HG02571 (cell line): Measurements from ENCODE around the gene DIS3L2.
A peak's percentile ranks its signal among the peaks of the same experiment; 100 is the strongest.

ENCODE experiments used
- ATAC-seq: cut with Tn5 transposase; IDR thresholded peaks from one replicate; pipeline ENCODE4 v1.9.1; 2021; ENCODE audit warnings: mild to moderate bottlenecking, moderate library complexity; ENCODE audit not compliant: unreplicated experiment

Gene DIS3L2

GRCh38 chr2:231961349-231962166 lies at the start of gene DIS3L2:
Gene DIS3L2 (plus strand): TSS chr2:231961713. CDS start chr2:232014928, 53,215 bp downstream.
- ATAC-seq, result peak; percentile 94

DNA sequence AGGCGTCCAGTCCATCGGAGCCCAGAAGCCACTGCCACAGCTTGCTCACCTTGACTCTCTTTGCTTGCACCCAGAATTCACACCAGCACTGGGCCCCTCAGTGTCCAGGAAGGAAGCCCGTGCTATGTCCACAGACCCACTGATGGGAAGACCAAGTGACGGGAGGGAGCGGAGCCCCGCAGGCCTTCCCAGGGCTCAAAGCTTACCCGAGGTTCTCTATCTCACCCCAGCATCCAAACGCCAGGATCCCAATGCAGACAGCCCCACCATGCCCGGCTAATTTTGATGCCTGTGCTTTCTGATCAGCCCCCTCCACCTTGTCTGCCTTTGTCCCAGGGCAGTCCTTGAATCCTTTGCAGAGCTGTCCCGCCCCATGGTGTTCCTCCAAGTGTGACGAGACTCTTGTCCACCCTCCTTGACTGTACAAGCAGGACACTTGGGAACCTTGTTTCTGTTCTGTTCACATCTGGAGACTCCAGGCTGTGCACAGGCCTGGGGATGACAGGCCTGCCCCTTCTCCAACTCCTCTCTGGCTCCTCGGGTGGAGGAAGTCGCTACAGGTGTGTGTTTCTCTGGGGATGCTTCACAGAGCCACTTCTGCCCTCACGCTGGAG lies 47.3 kb upstream of the DIS3L2 start:
- ATAC-seq, result no peak

DNA sequence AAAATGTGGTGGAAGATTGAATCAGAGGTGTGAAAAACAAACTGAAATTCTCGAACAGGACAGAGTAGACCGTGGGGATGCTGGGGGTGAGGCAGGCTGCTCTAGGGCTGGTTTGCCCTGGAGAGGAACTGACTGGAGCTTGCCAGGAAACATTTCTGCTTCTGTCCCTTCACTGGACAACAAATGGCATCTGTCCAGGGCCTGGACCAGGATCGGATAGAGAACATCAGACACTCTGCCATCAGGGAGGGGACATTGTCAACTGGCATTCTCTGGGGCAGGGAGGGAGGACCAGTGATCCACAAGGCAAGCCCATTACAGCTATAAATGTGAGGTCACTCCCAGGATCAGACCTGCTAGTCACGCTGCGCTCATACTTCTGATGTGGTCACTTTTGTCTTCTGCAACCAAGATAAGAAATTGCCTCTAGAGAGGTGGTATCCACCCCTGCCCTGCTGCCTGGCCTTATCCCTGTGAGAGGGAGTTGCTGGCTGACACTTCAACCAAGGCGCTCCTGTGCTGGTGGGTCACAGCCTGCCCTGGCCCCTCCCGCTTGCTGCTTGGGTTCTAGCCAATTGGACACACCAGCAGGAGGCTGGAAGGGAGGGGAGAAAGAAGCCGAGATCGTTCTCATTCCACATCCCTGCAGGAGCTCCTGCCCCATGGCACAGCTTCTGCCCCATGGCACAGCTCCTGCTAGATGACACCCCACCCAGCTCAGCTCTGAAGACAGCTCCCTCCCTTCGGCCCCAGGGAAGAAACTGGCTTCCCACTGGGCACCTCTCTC lies 44.0 kb upstream of the DIS3L2 start:
- no peak for ATAC-seq

GRCh38 chr2:231918501-231919330 lies 42.8 kb upstream of the DIS3L2 start:
- ATAC-seq, result no peak

DNA sequence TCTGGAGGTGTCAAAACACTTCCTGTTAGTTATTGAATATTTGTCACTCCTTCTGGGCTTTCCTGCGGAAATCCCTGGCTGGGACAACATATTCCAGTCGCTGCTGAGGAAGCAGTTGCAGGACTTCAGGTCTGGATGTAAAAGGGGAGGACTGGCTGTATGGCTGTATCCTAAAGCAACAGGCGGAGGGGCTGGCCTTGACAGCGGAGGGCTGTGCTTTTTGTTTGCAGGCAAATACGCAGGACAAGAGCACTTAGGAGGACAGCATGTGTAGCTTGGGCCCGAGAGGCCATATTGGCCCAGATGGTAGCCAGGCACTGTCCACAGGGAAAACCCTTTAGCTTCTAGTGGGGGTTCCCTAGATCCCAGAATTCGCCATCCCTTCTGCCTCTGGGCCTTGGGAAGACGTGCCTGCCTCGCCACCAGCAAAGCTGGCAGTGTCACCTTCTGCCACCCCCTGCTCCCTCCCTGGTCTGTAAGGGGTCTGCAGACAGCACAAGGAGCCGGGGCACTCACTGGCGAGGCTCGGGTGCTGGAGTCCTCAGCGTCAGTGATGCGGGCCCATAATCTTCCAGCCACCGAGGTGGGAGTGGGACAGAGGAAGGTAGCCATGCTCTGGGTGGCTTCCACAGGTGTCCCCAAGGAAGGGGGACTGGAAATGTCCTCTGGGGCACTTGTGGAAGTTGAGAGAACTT lies 42.0 kb upstream of the DIS3L2 start:
- no peak for ATAC-seq

GRCh38 chr2:231920366-231920765 lies 41.1 kb upstream of the DIS3L2 start:
- no peak for ATAC-seq

DNA sequence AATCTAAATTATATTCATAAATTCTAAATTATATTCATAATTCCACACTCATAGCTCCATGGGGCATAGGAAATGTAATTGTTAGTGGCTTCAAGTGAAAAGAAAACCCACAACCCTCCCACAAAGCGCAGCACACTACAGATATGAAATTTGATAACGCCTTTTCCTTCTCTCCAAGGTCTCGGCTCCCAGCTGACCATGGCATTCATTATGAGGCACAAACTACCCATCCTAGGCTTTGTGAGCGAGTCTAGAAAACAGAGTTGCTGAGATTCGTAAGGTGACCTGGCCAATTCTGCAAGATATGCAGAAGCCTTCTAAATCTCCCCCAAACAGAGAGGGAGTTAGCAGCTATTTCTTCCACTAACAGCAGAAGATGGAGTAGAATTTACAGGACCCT lies 40.7 kb upstream of the DIS3L2 start:
- no peak for ATAC-seq

GRCh38 chr2:231922311-231923009 lies 39.1 kb upstream of the DIS3L2 start:
- ATAC-seq, result no peak

DNA sequence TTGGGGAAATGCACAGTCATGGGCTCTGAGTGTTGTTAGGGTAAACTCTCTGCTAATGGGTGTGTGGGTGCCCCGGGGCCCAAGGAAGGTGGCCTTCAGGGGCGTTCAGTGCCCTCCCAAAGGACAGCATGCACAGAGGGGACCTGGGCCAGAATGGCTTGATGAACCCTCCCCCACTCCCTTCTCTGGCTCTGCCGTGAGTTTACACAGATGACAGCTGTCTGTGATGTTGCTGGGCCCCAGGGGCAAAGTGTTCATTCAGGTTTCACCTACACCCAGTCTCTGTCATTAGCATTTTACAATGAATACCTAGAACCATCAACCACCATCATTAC lies 38.5 kb upstream of the DIS3L2 start:
- ATAC-seq, result no peak

- no peak for ATAC-seq
Measured at GRCh38 chr2:231923951-231924888, 37.3 kb upstream of the DIS3L2 start.

- no peak for ATAC-seq
Measured at GRCh38 chr2:231924889-231925275, 36.6 kb upstream of the DIS3L2 start.

DNA sequence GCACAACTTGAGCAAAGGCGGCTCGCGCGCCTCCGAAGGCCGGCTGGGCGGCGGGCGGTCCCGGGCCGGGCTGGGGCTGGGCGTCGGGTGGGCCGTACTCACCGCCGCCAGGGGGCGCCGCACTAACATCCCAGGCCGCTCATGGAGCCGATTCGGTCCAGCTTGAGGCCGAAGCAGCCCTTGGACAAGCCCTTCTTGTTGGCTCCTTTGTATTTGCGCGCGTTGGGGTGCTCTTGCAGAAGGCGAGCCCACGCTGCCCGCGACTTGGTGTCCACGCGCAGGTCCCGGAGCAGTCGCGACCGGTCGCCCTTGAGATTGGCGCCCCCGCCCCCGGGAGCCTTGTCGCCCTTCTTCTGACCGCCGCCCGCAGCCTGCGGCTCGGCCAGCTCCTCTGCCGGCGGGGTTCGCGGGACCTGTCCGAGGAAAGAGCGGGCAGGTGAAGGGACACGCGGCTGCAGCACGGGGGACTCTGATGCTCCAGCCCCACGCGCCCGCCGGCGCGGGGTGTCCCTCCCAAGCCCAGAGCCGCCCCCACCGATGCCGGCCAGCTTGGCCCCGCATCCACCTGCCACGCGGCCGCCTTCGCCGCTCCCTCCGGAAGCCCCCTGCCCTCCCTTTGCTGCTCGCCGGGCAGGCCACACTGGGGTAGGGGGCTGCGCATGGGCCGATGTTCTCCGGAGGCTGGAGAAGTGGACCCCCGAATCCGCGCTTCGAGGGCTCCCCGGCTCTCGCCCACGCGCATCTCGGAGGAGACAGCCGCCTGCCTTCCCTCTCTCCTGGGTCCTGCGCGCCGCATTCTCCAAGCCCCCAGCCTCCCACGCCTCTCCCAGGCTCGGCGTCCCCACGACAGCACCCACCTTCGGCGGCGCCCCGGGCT lies 36.0 kb upstream of the DIS3L2 start:
- ATAC-seq, result peak; percentile 52

DNA sequence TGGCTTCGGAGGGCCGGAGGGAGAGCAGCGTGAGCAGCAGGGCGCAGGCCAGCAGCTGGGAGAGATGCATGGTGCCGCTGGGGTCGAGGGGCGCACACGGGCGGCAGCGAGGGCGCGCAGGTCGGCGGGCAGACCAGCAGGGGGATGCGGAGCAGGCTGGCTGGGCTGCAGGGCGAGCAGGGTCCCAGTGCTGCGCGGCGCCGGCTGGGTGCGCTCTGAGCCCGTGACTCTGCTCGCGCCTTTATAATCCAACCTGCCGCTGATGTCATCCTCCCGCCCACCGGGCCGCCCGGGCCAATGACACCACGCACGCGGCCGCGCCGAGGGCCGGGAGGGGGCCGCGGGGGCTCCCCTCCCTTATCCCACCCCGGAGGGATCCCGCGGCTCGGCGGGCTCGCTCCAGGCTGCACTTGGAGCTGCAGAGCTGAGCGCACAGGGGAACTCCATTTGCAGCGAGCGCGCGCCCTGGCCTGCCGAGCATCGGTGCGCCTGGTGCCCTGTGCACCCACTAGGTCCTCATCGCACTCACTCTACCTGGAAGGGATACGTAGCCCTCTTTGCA lies 35.3 kb upstream of the DIS3L2 start, which contains the start of gene NPPC:
Gene NPPC (minus strand): TSS at position 217 of the 562 bp plus-strand sequence. CDS start 147 bp downstream, at position 70.
- ATAC-seq, result peak; percentile 45

- no peak for ATAC-seq
Measured at GRCh38 chr2:231926761-231927565, 34.5 kb upstream of the DIS3L2 start.

- ATAC-seq, result no peak
Measured at GRCh38 chr2:231927566-231927890, 34.0 kb upstream of the DIS3L2 start.

DNA sequence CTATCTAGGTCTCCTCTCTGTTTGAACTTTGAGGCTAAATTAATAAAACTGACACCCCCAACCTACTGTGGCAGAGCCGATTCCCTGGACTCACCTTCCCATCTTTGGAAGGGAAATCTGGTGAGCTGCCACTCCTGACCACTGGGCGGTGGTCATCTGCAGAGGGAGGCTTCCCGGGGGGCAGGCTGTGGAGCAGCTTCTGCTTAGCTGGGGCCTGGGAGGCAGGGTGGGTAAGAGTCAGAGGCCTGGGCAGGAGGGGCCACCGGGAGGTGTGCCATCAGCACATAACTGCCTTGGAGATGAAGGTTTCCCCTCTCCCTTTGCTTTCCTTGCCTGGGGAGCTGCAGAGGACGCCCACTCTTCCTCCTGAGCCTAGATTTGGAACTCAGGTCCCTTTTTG lies 33.0 kb upstream of the DIS3L2 start:
- ATAC-seq, result no peak
